Sciatic nerve (tissue), 2 donors: ENCODE measurements around the gene ANKRD42. TPM values are rescaled to one million over a fixed set of nuclear protein-coding genes. Genes with fewer than 3 reads are reported as not detected.
"Not testable (repeated sequence)": the region's sequence is repeated elsewhere in the genome, so short reads cannot be mapped to it uniquely, and the experiment has no call there.

Source experiments
- ATAC-seq: fragments of 200-7000 bp; cut with Tn5 transposase; one replicate; pipeline ENCODE4 v1.9.1; 2020; ENCODE audit warnings: mild to moderate bottlenecking, moderate library complexity
- DNase-seq: peaks from one replicate; pipeline ENCODE4 v3.0.0-alpha.2; 2020; ENCODE audit warnings: low spot score
- intact Hi-C: fragments of 100-400 bp; cut with DNase I; formaldehyde crosslinking; loops from one replicate; pipeline ENCODE4 v1.14.2; 2022
- total RNA-seq: library from RNA; stranded (reverse); fragmentation: NEBNext Ultra II Directional; extraction: Animal tissue kit (Norgen Biotek cat#: 25700); gene quantifications from one replicate; pipeline ENCODE4 v1.2.1, GENCODE V29; 2021
- donor health status: DM: no; HTN: no; CAD: no.
- donor health status: DM: no; HTN: no; CAD: no.

The ANKRD42 gene
- total RNA-seq, 1 donor from 2014 or later = 10.7 TPM

DNA sequence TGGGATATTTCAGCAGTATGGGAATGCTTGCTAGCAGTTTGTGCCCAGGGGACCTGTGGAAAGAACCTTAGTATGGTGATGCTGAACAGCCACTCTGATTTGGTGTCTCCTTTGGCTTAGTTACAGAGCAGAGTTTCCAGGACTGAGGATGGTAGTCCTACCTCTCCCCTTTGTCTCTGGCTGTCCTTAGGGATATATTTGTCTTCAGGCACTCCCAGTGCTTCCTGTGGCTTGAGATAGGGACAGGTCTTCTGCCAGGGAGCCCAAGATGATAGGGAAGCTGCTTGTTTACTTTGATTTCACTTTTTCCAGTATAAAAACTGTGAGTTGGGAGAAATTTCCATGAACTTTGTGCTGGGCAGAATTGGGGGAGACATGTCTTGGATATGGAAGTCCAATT is 28.2 kb downstream of the ANKRD42 start:
- DNase-seq (no peak), ATAC-seq (no peak)
- intact Hi-C loops = no loop called here

DNA sequence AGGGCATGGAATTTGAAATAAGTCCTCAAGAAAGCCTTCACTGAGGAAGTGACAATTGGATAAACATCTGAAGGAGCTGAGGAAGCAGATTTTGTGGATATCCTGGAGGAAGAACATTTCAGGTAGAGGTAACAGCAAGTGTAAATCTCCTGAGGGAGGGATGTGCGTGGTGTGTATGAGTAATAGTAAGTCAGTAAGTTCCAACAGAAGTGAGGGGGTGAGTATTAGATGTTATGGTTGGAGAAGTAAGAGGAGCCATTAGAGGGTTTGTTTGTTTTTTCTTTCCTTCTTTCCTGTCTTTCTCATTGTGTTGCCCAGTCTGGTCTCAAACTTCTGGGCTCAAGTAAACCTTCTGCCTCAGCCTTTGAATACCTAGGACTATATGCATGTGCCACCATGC is 29.0 kb downstream of the ANKRD42 start:
- intact Hi-C loops = no loop called here
- DNase-seq (no peak), ATAC-seq (no peak)

DNA sequence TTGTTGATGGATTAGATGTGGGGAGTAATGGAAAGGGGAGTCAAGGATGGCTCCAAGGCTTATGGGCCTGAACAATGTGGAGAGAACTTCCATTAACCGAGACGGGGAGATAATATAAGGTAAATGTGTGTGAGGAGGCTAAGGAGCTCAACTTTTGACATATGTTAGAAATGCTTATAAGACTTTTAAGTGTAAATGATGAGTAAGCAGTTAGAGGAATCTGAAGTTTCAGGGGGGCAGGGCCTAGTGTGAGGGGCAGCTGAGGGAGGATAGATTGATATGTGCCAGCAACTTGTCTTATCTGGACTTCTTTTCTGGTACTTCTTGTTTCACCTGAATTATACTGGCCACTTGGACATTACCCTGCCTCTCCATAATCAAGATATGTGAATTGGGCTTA is 29.9 kb downstream of the ANKRD42 start:
- intact Hi-C loops = no loop called here
- ATAC-seq = no peak
- DNase-seq = no peak

DNA sequence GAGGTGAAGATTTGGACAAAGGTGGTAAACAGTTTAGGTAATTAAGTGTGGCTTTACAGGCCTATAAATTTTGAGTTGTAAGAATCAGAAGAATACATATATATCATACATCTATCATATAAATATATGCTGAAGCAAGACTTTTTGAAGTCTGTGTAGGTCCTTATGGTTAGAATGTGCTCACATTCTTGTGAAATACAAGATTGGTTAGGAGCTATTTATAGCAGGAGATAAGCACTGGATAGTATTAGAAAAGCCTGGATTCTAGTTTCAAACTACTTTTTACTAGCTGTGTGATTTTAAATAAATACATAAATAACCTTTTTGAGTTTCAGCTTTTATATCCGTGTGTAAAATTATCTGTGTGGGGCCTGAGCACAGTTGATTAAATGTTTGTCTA is 42.3 kb downstream of the ANKRD42 start:
- DNase-seq (no peak), ATAC-seq (no peak)
- intact Hi-C loops = no loop called here

DNA sequence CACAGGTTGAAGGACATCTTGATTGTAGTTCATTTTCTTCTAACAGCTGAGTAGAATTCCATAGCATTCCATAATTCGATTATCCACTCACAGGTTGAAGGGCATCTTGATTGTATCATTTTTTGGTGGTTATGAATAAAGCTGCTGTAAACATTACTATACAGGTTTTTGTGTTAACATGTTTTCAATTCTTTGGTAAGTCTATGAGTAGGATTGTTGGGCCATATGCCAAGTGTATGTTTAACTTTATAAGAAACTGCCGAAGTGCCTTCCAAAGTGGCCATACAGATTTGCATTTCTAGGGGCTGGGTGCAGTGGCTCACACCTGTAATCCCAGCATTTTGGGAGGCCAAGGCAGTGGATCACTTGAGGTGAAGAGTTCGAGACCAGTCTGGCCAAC is 44.6 kb downstream of the ANKRD42 start:
- no peak for ATAC-seq
- intact Hi-C loops = no loop called here
- DNase-seq = no peak

DNA sequence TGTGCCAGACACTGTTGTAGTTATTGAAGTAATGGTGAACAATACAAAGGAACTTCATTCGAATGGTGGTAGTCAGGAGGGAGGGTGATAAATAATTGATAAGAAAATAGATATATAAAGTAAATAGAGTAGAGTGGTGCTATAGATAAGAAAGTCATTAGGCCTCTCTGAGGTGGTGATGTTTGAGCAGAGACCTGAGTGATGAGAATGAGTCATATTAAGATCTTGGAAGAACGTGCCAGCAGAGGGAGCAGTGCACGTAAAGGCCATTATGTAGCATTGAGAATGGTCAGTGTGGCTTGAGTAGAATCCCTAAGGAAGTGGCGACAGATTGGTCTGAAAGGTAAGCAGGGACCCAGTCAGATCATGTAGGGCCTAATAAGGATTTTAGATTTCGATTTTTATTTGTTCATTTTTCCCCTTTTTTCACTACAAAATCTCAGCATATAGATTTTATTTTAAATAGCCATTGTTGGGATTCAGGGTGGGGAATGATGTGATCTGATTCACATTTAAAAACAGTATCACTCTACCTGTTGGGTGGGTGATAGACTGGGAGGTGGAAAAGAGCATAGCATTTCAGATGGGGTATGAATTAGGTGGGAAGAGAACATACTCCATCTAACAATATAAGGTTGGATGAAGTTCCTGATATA is 47.9 kb downstream of the ANKRD42 start:
- DNase-seq (no peak), ATAC-seq (no peak)
- intact Hi-C loops = no loop called here

DNA sequence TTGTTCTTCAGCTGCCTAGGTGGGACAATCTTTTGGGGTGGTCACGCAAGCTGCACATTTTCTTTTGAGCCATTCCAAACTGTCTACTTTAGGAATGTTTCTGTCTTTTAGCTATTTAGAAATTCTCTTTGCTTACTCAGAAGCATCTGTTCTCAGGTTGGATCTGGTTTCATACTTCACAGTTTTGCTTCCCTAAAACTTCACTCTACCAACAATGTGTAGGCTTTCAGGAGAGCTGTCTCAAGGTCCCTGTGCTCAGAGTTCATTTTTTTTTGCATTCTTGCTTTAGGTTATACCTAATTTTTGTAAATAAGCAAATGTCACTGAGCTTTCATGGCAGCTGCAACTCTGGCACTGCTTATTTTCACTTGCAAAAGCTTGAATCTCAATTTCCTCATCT is 55.9 kb downstream of the ANKRD42 start:
- DNase-seq (no peak), ATAC-seq (no peak)
- intact Hi-C loops = no loop called here

DNA sequence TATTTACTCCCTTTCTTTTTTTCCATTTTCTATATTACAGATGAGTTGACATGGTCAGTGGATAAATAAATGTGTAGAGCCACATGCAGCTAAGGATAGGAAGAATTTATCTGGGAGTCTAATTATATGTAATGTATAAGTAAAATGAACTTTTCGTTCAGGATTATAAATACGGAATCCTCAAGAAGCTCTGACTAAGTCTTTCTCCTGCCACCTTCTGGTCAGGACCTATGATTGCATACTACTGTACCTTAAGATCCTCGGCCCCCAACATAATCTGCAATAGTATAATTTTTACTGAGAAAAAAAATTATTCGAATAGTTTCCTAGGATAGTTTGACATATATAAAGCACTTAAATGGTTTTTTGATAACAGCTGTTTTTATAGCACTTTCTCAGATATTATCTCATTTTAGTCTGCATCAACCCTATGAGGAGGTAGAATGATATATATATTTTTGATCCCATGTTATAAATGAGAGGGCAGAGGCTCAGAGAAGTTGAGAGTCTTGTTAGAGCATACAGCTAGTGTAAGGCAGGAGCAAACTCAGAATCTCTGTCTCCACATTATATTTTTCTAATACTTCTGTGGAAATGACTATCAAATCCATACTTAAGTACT is 56.6 kb downstream of the ANKRD42 start:
- ATAC-seq = no peak
- intact Hi-C loops = no loop called here
- DNase-seq = no peak

DNA sequence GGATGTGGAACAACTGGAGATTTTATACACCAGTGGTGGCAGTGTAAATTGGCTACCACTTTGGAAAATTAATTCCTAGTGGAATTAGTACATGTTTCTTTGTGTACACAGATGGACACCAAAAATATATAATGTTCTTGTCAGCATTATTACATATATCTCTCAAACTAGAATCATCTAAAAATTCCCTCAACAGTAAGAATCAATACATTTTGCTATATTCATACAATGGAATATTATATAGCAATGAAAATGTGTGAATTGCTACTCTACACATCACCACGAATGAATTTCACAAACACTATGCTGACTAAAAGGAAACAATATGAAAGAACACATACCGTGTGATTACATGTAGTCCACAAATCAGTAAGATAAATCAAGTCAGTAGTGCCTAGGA is 58.8 kb downstream of the ANKRD42 start:
- intact Hi-C loops = no loop called here
- ATAC-seq (no peak), DNase-seq (no peak)

DNA sequence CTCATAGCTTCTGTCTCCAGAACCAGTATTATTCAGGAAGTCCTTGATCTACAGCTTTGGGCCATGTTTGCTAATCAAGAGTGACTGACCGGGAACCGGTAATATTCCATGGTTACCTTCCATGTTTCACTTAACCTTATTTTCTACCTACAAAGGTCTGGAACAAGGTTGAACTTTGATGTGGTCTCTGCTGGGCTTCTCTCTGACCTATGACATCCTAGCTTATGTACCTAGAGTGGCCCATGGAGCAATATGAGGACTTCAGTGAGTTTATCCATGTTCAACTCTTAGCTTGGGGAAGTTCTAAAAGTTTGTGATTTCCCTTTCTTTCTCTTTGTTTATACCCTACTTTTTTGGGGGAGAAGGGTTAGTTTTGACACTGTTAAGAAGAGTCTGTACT is 59.4 kb downstream of the ANKRD42 start:
- DNase-seq (no peak), ATAC-seq (no peak)
- intact Hi-C loops = no loop called here

DNA sequence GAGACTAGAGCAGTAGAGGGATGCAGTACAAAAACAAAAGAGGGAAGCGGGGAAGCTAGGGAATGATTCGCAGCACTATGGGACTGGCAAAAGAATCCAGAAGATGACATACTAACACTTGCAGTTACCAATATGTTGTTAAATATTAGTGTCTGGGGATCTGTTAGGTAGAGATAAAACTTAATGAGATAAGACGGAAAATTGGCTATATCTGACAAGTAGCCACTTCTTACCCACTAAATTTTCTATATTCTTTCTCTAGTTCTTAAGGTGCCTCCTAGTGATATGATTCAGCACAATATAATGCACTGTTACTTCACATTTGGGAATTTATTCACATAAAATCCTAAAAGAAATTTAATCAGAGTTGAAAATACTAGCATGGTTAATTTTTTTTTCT is 61.9 kb downstream of the ANKRD42 start:
- intact Hi-C loops = no loop called here
- DNase-seq (no peak), ATAC-seq (no peak)

DNA sequence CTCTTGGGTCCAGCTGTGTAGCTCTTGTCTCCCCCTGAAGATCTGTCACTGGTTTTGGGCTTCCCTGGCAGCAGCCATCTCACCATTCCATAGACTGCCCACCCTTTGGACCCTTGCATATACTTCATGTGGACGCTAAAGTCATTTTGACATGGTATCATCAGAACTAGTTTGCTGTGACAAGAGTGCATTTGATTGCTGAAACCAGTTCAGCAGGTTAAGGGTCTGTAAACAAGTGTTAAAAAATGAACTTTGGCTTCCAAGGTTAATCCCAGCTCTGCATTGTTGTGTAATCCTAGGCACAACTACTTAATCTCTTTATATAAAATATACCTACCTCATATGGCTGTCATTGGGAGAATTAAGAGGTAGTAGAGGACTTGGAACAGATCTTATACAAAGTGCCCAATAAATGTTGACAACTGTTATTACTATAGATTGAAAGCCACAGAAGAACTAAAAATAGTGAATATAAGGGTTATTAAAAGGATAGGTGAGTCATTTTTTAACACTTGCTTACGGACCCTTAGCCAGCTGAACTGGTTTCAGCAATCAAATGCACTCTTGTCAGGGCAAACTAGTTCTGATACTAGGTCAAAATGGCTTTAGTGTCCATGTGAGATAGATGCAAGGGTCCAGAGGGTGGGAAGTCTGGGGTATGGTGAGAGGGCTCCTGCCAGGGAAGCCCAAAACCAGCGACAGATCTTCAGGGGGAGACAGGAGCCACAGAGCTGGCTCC is 63.3 kb downstream of the ANKRD42 start:
- ATAC-seq = no peak
- intact Hi-C loops = no loop called here
- DNase-seq = no peak

DNA sequence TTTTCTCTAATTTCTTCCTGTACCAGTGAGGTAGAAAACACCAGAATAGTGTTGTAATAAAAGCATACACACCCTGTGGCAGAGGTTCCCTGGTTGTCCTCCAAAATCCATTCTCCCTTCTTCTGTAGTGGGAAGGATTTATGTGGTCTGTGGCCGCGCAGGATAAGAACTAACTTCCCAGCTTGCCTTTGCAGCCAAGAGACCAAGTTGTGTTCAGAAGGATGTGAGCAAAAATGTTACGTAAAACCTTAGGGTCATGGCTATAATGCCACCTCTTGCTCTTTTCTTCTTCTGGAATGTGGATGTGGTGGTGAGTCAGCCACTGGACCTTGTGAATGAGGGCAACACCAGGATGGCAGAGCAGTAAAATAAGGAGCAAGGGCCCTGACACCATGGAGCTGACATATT is 64.3 kb downstream of the ANKRD42 start:
- ATAC-seq (no peak), DNase-seq (no peak)
- intact Hi-C loops = no loop called here

DNA sequence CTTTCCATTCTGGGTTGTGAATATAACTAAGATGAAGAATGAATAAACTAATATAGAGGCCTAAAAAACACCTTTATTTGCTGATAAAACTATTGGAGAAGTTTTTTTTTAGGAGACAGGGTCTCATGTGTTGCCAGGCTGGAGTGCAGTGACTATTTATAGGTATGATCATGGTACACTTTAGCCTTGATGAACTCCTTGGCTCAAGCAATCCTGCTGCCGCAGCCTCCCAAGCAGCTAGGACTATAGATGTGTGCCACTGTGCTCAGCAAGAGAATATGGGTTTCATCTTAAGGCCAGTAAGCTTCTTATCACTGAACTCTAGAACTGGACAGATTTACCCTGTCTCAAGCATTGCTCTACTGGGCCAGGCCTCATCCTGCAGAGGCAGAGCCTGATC is 66.0 kb downstream of the ANKRD42 start:
- no peak for DNase-seq
- intact Hi-C loops = no loop called here
- ATAC-seq = no peak

DNA sequence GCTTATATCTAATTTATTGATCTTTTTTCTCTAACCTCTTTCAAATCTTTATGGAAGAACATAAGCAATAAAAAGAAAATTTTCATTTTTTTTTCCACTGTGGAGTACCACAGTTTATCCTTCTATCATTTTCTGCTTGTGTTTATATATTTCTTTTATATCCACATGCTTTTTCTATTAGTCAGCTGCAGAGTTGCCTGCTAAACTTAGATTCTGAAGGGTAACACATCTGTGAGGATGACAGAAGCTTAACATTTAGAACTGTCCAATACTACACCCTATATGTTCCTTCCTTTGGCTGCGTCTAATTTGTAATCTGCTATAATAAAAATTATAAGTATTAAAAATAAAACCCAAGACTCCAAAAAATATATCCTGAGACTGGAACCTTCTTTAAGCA is 71.8 kb downstream of the ANKRD42 start:
- intact Hi-C loops = no loop called here
- ATAC-seq (no peak), DNase-seq (no peak)

DNA sequence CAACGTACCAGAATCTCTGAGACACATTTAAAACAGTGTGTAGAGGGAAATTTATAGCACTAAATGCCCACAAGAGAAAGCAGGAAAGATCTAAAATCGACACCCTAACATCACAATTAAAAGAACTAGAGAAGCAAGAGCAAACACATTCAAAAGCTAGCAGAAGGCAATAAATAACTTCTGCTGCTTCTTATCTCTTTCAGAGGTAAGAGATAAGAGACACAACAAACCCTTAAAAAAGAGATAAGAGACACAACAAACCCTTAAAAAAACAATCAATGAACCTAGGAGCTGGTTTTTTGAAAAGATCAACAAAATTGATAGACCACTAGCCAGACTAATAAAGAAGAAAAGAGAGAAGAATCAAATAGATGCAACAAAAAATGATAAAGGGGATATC is 75.6 kb downstream of the ANKRD42 start:
- ATAC-seq, intact Hi-C loops, DNase-seq: not testable (repeated sequence)

DNA sequence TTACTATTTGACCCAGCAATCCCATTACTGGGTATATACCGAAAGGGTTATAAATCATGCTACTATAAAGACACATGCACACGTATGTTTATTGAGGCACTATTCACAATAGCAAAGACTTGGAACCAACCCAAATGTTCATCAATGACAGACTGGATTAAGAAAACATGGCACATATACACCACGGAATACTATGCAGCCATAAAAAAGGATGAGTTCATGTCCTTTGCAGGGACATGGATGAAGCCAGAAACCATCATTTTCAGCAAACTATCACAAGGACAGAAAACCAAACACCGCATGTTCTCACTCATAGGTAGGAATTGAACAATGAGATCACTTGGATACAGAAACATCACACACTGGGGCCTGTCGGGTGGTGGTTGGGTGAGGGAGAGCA is 78.2 kb downstream of the ANKRD42 start:
- DNase-seq, intact Hi-C loops, ATAC-seq: not testable (repeated sequence)

DNA sequence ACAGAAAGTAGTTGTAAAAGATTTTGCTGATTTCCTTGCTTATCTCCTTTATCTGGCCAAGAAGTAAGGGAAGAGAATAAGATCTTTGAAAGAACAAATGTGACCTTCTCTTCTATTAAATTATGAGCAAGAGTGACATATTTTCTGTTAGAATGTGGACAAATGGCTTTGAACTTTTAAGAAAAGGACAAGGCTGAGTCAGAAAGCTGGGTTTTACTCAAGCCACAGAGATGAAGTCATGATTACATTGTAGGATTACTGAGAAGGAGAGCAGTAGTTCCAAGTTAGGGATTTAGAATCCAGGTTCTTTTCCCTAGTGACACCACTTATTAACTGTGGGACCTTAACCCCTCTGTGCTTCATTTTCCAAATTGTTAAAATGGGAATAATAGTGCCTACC is 79.1 kb downstream of the ANKRD42 start:
- intact Hi-C loops = no loop called here
- DNase-seq = no peak
- ATAC-seq = no peak

DNA sequence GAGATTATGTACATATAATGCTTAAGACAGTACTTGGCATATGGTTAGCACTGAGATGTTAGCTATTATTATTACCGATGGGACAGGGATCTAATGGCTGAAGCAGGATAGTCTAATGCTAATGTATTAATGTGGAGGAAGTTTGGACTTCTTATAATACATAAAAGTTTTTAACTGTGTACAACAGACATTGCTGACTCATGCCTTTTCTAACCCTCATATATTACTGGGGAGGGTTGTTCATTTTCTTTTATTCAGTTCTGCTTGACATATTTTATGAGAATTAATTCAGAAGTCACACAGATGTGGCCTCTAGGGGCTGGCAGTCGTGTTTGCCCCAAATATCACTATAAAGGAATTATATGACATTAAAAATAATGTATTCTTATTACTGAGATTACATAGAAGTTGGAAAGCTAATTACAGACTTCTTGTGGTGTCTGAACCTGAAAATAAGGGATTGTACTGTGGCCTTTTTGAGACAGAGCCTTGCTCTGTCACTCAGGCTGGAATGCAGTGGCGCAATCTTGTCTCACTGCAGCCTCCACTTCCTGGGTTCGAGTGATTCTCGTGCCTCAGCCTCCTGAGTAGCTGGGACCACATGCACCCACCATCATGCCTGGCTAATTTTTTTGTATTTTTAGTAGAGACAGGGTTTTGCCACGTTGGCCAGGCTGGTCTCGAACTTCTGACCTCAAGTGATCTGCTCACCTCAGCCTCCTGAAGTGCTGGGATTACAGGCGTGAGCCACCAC is 82.6 kb downstream of the ANKRD42 start:
- intact Hi-C loops = no loop called here
- DNase-seq (no peak), ATAC-seq (no peak)

DNA sequence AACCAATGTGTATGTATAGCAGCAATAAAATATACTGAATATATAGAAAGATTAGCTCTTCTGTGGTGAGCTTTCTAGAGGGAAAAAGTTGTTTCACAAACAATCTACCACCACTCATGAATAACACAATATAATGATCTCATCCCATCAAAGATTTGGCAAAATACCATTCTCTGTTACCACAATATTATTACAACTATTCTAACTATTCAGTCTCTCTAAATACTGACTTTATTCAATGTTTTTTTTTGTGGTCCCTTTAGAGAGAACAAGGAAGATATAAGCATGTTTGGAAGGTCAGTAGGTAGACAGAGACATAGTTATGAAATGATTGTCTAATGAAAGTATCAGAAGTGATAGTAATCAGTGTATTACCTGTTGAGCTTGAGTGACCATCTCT is 84.8 kb downstream of the ANKRD42 start:
- intact Hi-C loops = no loop called here
- DNase-seq (no peak), ATAC-seq (no peak)
